Hematopoietic multipotent progenitor cell treated with erythropoietin and hydrocortisone succinate and interleukin-3 and kit ligand, for 15 days (in vitro differentiated cells): ENCODE data around the gene MBD6.

Experiments
- DNase-seq: peaks from one replicate; pipeline ENCODE4 v3.0.0-alpha.2; 2015; ENCODE audit warnings: low spot score

The MBD6 gene, protein sequence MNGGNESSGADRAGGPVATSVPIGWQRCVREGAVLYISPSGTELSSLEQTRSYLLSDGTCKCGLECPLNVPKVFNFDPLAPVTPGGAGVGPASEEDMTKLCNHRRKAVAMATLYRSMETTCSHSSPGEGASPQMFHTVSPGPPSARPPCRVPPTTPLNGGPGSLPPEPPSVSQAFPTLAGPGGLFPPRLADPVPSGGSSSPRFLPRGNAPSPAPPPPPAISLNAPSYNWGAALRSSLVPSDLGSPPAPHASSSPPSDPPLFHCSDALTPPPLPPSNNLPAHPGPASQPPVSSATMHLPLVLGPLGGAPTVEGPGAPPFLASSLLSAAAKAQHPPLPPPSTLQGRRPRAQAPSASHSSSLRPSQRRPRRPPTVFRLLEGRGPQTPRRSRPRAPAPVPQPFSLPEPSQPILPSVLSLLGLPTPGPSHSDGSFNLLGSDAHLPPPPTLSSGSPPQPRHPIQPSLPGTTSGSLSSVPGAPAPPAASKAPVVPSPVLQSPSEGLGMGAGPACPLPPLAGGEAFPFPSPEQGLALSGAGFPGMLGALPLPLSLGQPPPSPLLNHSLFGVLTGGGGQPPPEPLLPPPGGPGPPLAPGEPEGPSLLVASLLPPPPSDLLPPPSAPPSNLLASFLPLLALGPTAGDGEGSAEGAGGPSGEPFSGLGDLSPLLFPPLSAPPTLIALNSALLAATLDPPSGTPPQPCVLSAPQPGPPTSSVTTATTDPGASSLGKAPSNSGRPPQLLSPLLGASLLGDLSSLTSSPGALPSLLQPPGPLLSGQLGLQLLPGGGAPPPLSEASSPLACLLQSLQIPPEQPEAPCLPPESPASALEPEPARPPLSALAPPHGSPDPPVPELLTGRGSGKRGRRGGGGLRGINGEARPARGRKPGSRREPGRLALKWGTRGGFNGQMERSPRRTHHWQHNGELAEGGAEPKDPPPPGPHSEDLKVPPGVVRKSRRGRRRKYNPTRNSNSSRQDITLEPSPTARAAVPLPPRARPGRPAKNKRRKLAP

DNA sequence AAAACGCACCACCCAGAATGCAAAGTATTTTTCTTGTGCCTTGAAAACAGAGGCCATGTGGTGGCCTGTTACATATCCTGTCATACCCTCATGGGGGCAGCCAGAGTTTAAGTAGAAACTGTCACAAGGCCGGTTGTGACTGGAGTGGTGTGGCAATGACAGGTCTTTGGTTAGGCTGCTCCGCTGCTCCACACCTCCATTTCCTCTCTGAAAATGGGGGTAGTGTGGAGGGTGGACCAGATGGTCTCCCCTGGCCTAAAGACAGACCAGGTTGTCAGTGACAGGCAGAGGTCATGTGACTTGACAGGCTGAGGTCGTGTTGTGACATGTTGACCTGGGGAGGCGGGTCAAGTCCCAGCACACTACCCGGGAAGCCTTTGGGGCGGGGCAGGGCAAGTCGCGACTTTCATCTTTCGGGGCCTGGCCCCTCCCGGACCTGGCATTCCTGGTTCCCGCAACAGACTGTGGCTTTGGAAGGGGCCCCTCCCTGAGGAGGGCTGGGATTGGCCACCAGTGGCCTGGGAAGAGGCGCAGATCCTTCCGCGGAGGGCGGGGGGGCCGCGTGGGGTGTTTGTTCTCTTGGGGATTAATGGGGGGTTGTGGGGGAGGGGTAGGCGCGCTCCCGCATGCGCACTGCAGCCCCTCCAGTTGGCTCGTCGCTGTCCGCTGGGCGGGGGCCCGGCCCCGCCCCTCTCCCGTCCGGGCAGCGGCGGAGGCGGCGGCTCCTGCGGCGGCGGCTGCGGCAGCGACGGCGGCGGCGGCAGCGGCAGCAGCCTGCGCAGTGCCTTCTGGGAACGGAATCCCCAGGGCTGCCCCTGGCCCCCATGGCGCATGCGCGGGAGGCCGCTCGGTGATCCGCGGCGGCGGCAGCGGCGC lies at the start of gene MBD6:
MBD6 (plus strand) TSS at position 814 of the 876 bp plus-strand sequence. CDS start 1,480 bp downstream, outside the sequence.
- peak; percentile 92 for DNase-seq

DNA sequence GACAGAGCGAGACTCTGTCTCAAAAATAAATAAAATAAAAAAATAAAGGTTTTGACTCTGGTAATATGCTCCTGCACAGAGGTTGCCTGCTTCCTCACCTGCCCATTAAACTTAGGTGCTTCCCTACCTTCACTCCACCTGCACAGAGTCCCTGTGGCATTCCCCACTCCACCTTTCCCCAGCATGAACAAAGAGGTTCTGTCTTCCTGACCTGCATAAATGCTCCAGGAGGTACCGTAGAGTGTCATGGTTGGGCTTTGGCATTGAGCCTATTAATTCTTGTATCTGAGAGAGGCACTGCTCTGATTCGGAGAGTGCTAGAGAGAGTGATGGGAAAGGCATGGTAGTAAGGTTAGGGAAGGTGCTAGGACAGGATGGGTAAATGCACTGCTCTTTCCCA lies 49.2 kb upstream of the MBD6 start:
- no peak for DNase-seq

DNA sequence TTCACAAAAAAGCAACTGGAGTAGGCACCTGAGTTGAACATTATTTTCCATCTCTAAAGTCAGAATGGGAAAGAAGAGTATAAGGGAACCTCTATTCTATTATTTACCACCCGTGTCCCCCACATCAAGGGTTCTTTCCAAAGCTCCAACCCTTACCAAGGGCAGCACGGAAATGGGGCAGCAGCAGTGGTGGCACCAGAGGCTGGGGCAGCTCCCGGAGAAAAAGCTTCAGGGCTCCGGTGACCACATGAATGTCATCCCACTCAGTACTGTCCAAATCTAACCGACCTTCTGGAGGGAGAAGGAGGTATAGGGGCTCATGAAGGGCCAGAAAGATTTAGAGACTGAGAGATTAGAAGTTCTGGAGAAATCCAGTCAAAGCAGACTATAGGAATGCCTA lies 48.7 kb upstream of the MBD6 start:
- no peak for DNase-seq

DNA sequence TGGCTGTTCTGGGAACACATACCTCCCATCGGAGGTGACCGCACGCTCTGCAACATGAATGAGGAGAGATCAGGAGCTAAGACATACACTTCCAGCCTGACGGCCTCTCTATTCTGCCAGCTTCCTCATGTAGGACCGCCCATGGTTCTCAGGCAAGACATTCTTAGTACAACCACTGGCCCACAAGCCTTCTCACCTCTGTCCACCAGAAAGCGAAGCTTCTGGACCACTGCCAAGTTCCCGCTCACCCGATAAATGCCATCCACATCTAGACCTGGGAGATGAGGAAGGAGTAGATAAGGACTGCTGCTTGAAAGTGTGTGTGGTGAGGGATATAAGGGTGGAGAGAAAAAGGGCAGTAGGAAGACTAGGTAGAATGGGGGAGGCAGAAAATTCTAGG lies 48.2 kb upstream of the MBD6 start:
- no peak for DNase-seq

DNA sequence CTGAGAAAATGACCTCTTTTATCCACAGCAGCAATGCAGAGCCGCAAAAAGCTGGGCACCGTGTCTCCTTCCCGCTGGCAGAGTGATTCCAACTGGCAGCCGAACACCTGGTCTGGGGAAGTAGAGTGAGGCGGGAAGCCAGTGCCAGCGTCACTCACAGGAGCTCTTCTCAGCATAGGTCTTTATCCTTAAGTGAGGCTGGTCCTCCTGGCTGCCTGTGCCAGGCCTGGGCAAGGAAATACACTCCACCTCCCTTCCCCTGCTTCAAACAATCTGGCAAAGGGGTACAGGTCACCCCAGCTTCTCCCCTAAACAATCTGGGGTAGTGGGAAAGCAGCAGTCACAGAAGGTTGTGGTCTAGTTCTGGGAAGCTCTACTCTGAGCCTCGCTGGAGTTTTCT lies 47.8 kb upstream of the MBD6 start:
- no peak for DNase-seq

DNA sequence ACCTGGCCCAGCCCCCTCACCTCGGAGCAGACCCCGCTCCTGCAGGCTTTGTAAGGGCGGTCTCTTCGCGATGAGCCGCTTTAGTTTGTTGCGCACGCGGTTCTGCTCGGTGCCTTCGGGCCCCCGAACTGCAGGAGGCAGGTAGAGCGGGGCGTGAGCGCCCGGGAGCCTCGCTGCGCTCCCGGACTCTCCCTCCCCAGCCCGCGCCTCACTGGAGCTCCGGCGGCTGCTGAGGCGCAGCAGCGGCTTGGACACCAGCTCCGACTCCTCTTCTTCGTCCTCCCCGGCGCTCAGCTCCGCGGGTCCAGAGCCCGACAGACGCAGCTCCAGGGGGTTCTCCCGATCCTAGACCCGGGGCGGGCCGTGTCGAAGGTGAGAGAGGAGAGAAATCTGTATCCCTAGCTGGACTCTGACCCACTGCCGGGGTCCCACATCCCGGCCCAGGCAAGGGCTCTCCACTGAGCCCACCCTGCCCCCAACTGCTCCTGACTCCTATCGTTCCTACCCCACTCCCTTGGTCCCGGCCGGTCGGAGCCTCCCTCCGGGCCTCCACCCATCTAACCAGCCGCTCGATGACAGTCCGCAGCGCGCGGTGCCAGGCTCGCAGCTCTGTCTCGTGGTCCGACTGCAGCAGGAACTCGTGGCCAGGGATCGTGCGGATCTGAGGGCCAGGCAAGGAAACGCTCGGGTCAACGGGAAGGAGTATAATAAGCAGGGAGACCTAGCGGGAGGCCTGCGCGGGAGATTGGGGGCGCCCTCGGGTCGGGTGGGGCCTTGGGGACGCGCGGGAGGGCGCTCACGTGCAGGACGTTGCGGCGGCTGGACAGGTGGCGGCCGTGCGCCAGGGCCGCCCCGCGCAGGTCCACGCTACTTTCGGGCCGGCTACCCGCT lies 47.1 kb upstream of the MBD6 start:
- no peak for DNase-seq

DNA sequence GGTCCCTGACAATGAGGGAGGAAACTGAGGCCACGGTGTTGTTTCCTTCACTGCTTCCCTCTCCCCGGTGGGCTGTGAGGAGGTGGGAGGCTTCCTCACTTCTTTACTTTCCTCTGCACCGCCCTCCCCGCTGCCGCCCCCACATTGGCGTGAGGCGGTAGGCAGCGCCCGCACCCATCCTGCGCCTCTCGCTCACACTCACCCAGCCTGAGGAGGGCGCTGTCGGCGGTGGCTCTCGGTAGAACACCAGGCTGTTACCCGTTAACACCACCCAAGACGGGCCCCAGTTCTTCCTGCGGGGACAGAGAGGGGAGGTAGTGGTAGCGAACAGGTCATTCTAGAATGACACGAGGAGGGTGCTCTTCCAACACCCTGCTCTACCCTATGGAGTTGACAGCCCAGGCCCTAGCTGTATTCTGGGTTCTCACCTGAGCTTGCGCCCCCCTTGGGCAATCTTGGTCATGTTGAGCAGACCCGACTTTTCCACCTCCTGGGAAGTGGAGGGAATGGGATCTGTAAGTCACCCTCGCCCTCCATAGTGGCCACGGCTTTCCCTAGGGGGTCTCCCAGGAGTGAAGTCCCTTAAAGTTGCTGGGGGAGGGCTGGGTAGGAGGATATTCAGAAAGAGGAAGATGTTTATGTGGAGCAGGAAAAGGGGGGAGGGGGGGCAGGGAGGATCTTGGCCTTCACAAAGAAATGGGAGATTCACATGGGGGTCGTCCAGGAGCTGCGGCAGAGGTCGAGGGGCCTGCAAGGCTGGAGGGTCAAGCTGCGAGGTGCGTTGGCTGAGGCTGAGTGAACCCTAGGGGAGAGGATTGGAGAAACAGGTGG lies 46.2 kb upstream of the MBD6 start:
- DNase-seq, result no peak

DNA sequence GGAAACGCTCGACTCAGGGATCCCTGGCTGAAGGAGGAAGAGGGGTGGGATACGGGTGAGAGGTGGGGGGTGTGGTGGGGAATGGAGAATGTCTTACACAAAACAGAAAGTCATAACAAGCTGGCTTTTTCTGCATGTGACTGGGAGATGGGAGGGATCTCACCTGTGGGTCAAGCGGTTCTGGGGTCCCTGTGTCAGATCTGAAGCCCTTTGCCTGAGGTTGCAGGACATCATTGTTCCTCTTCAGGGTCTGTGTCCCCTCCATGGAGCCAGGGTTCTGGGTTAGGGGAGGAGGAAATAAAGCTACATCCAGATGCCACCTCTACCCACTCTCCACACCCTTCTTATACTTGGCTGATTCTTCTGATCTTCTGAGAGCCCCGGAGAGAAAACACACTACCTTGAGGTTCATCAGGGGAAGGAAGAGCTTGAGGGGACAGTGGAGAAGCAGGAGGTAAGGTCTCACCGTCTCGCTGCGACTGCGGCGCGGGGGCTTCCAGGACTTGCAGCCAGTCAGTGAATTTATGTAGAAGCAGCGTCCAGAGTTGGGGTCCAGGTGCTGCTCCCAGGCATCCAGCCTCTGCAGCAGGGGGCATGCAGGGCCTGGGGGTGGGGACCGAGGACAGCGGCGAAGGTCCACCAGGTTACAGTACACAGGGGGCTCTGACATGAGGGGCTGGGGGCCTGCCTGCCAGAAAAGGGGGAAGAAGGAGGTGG lies 45.5 kb upstream of the MBD6 start:
- no peak for DNase-seq

DNA sequence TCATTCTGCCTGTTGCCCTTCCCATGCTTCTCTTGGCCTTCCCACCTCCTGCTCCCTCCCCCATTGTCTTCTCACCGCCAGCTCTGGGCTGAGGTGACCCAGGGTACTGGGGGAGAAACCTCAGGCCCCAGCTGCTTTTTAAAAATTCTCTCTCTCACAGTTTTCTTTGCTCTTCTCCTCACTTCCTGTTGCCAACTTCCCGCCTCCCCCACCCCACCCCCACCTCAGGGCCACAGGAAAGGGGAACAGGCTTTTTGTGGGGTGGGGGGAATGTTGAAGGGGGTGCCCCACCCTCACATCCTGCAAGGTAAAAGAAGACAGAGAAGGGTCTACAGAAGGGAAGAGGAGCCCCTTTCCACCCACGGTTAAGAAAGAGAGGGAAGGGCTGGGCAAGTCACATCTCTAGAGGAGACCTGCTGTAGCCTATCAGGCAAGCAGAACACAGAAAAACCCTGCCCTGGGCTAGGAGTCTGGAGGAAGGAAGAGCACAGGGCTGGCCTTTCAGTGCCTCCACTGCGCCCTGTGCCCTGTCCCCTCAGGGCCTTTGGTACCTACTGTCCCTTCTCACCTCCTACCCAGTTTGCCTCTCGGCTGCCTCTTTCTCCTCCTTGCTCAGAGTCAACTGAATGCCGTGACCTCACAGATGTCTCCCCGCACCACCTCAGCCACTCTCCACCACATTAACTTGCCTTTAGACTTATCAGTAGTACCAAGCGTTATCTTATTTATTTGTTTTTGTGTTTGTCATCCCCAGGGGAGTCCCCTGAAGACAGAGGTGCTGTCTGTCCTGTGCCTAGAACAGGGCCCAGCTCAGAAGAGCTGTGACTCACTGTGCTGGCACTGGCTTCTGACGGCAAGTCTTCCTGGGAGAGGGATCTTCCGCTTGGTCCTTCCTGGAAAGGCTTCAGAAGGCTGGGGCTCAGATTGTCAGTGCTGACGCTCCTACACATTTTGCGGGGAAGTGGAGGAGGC lies 44.6 kb upstream of the MBD6 start:
- DNase-seq, result no peak

DNA sequence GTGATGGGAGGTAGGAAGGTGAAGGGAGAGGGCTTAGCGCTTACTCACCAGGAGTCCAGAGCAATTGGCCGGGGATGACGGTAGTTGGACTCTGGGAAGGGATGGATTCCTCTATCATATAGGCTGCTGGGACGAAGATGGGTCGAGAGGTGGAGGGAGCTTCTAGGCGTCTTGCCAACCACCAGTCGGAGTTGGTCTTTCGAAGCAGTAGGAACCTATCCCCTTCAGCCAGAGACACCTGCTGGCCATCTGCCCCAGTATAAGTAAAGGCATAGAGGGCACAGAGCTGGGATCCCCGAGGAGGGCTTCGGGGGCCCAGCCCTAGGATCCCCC lies 43.6 kb upstream of the MBD6 start:
- DNase-seq, result no peak

DNA sequence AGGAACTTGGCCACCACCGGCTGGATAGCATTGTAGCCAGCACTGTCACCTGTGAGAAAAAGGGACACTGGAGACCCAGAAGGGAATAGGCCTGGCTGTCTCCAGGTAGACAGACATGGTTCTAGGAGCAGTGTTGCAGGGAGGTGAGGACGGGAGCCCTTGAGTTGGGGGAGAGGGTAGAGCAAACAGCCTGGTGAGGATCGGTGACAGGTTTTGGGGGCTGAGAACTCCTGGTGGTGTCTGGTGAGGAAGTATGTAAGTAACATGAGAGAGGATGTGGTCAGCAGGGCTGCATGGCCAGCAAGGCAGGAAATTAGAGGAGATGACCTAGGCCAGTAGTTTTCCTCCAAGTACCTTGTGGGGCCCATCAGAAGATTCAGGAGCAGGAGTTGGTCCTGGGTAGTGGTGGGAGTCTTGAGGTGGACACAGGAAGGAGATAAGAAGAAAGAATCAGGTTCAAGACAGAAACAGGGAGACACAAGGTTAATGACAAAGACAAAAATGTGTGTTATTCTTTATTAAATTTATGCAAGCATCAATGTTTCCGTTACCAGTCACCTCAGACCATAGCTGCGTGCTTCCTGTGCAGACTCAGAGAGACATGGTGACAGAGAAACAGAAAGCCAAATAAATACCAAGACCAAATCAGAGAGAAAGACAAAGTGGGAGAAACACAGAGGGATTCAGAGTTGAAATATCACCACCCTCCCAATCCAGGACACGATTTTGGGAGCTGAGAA lies 43.1 kb upstream of the MBD6 start, which contains the start of gene ARHGAP9:
ARHGAP9 (minus strand) TSS at position 491 of the 740 bp plus-strand sequence; CDS start at position 31, 460 bp downstream.
- no peak for DNase-seq

DNA sequence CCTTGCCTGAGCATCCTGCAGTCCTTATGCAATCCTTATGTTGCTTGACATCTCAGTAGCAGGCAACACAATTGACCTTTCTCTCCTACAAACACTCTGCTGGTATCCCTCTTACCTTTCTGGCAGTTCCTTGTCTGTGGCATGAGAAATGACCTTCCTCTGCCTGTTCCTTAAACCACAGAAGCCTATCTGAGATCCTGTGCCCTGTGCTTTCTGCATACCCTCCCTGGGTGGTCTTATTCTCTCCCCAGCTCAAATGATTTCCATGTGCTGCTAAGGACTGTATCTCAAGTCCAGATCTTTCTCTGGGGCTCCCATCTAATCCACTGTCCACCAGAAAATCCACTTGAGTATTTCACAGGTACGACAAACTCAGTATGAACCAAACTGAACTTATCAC lies 41.0 kb upstream of the MBD6 start:
- DNase-seq, result no peak

DNA sequence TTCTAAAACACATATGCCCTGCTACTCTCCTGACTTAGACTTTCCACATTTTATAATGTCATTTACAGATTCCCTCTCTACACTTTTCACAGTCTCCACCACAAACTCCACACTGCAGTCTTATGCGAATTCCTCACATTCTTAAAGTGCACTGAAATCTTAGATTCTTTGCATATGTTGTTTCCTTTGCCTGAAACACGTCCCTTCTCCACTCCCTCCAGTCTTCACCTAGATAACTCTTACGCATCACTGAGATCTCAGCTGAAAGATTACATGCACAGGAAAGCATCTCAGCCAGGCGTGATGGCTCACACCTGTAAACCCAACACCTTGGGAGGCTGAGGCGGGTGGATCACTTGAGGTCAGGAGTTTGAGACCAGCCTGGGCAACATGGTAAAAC lies 39.2 kb upstream of the MBD6 start:
- no peak for DNase-seq

DNA sequence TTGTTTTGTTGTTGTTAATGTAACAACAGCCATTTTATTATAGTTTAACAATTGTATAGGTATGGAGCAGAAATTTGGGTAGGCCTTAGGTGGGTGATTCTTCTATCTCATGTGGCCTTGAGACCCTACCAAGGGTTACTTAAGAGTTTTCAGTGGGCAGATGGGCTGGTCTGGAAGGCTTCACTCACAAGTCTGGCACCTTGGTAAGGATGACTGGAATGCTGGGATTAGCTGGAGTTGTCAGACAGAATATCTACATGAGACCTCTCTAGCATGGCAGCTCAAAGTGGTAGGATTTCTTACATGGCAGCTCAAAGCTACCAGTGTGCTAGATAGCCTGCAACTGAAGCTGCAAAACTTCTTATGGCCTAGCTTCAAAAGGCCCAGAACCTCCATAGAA lies 36.9 kb upstream of the MBD6 start:
- no peak for DNase-seq

DNA sequence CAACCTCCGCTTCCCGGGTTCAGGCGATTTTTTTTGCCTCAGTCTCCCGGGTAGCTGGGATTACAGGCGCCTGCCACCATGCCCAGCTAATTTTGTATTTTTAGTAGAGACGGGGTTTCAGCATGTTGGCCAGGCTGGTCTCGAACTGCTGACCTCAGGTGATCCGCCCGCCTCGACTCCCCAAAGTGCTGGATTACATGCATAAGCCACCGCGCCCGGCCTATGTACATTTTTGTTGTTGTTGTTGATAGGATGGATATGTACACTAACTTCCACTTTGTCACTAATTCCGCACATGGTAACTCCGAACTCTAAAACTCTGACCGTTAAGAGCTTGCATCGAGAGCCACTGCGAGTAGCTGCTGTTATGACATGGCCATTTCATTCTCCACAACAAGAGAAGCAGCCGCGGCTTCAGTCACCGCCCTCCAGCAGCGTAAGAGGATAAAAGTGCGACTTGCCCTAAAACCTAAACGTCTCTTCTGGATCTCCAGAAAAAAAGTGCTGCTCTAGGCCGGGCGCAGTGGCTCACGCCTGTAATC lies 35.5 kb upstream of the MBD6 start:
- DNase-seq, result no peak

DNA sequence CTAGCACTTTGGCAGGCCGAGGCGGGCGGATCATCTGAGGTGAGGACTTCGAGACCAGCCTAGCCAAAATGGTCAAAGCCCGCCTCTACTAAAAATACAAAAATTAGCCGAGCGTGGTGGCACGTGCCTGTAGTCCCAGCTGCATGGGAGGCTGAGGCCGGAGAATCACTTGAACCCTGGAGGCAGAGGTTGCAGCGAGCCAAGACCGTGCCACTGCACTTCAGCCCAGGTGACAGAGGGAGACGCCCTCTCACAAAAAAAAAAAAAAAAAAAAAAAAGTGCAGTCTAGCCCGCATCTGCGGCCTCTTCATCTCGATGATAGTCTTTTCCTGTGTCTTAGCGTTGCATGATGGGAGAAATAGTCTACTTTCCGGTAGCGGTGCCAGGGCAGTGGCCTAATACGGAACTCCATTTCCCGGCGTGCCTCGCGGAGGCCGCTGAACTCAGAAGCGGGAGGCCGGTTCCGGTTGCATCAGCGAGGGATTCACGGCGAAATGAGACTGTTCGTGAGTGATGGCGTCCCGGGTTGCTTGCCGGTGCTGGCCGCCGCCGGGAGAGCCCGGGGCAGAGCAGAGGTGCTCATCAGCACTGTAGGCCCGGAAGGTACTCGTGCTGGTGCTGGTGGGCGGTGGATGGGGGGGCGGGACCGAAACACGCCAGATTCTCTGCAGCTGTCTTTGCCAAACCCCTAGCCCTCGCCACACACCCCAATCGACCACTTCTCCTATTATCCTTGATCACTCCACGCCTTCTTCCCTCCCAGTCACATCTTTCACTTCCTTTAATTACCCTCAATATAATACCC lies 34.8 kb upstream of the MBD6 start, which contains the start of gene MARS1:
MARS1 (plus strand) TSS at position 472 of the 805 bp plus-strand sequence; CDS start at position 495, 23 bp downstream.
- DNase-seq, result peak; percentile 97
